HG02588 (cell line): ENCODE measurements around the gene FGF1.

Experiments
- ATAC-seq: cut with Tn5 transposase; IDR thresholded peaks from one replicate; pipeline ENCODE4 v1.9.1; 2021; ENCODE audit warnings: mild to moderate bottlenecking, moderate library complexity; ENCODE audit not compliant: unreplicated experiment

The FGF1 gene

GRCh38 chr5:142586552-142586951 lies 99.3 kb downstream of the FGF1 start:
- ATAC-seq = no peak

DNA sequence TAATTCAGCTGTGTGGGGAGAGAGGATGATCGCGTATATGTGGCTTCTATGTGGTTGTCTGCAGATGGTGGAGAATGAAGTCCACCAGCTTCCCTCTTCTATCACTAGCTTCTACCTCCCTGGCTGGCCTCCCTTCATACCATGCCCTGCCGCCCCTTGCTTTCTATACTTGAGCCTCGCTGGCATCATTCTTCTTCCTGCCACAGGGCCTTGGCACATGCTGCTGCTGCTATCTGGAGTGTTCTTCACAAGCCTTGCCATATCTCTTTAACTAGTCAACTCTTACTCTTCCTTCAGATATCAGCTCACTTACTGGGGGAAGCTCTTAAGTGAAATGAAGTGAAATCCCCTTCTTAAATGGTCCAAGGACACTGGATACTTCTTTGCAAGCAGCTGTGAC lies 100.4 kb downstream of the FGF1 start:
- ATAC-seq = no peak

- ATAC-seq = no peak
Observed at GRCh38 chr5:142584891-142585290, 101.0 kb downstream of the FGF1 start.

GRCh38 chr5:142578161-142578830 lies 107.6 kb downstream of the FGF1 start:
- ATAC-seq = no peak

GRCh38 chr5:142576804-142577203 lies 109.1 kb downstream of the FGF1 start:
- no peak for ATAC-seq

DNA sequence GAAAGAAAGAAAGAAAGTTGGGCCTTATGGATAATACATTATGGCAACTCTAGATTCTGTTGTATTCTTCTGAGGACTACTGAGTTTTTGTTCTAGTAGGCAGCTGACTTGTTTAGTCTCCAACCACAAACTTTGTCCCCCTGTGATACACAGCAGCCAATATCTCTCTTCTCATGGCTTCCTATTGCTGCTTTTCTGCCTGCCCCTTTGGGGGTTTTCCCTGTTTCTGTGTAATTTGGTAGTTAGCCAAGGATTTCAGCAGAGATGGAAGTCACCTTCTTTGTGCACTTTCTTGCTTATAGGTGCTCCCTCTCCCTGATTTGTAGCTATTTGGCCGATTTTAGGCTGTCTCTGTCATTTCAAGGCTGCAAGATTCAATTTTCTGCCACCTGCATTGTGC lies 109.6 kb downstream of the FGF1 start:
- ATAC-seq = no peak

- ATAC-seq = no peak
Observed at GRCh38 chr5:142572006-142572405, 113.9 kb downstream of the FGF1 start.

GRCh38 chr5:142571371-142571770 lies 114.5 kb downstream of the FGF1 start:
- ATAC-seq = no peak

GRCh38 chr5:142569905-142570304 lies 116.0 kb downstream of the FGF1 start:
- no peak for ATAC-seq

- no peak for ATAC-seq
Observed at GRCh38 chr5:142568996-142569335, 116.9 kb downstream of the FGF1 start.

DNA sequence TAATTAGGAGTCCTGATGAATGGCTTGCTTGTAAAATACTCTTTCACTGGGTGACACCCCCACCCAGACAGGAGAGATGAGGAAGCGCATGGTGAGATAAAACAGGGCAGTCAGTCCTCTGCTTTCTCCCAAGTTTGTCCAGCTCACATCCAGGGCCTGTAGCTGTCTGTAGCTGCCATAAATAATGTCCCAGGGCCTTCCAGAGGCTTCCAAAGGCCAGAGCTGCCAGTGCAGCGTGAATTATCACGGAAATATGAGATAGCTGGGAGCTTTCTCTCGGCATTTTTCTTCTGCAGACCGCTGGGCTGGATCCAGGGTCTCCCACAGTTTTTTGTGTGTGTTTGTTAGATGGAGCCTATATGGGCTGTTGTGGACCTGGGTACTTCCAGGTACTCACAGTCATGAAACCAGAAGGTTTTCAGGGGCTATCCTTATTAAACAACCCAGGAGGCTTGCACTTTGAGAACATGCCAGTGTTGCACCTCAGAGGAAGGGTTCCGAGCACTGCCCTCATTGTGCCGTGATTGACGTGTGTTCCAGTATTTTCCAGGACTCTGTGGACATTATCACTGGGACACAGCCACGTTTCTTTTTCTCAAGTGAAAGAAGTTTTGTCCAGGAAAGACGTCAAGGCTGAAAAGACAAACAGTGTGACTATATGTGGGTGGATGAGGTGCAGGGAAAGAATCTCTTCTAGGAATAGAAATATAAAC lies 117.5 kb downstream of the FGF1 start:
- ATAC-seq = no peak

DNA sequence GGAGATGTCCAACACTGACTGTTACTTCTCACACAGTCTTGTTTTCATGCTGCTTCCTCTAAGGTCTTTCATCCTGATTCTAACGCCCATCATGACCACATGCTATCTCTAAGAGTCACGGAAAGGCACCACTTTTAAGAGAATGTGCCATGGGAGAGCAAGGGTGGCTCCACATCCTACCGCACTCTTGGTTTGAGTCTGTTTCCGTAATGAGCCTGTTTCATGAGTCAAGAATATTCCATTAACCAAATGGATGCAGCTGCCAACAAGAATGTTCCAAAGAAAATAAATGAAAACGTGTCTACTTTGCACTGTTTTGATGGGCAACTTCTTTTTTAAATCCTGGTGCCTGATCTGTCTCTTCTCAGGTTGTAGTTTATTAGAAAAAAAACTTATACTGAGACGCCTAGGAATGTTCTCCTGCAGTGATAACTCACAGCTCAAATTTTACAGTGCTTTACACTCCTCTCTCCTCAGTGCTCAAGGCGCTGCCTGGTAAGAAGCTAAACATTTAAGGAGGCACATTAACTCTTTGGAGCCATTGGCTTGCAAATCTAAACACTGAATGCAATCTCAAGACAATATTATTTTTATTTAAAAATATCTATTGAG lies 124.3 kb downstream of the FGF1 start:
- ATAC-seq = no peak

DNA sequence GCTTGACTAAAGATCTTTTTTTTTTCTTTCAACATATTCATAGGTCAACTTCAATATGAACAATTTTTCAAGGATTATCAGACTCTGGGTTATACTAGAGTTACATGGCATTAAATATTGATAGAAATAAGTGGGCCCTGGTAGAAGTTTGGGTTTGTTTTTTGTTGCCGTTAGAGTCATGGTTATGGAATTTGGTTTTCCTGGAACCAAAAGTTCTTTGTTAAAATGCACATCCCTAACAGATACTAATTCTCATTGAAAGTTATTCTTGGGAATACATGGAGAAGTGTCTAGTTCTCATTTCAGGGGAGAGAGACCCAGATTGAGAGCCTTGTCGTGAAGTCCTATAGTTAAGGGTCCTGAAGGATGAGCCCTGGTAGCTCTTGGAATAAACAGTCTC lies 124.9 kb downstream of the FGF1 start:
- no peak for ATAC-seq

DNA sequence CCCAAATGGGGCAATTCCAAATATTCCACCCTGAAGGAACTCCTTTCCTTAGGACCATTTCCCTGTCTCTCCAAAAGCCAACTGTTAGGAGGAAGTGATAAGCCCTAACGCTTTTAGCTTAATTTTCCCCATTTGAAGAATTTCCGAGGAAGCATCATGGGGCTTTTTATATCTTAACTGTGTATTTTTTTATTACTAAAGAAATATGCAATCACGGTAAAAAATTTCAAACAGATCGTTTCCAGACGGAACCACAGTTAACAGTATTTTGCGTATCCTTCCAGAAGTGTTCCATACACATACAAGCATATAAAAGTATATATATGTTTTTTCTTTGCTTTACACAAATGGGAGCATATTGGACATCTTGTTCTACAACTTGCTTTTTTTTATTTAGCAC lies 133.8 kb downstream of the FGF1 start:
- ATAC-seq = no peak

DNA sequence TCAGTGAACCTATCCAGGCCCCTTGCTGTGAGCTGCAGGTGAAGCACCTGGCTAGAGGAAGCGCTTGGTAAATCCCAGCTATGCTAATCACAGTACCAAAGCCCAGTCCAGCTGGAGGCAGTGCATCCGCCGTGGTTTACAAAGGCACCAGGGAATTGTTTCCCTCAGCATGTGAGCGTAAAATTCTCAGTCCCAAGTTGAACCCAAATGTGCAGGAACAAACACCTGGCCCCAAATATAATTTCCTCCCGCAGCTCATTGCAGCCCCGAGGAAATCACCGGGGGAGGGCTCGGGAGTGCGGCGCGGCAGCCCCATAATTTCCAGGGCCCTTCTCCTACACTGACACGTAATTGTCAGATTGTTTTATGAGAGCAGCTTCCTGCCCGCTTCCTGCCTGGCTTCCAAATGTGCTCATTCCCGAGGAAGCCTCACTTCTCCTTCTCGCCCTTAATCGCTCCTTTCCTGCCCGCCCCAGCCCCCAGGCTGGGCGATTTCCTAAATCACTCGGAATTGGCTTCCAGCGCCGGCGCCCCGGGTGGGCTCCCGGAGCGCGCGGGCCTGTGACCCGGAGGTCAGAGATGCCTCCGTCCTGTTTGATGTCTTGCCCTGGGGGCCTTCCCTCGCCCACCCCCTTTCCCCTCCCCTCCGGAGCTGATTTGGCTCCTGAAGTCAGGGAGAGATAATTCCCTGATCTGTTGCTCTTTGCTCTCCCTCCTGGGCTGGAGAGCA lies 134.4 kb downstream of the FGF1 start:
- ATAC-seq = no peak

DNA sequence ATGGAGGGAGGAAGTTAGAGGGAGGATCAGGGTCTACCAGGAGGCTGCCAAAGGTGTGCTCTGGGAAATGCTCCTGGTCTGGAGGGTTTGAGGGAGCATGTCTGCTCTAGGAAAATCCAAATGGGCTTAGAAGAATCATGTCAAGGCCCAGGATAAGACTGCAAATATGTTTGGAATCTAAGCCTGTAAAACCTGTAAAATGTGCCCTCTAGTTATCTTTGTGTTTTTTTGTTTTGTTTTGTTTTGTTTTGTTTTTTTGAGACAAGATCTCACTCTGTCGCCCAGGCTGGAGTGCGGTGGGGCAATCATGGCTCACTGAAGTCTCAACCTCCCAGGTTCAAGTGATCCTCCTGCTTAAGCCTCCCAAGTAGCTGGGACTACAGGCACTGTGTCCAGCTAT lies 135.4 kb downstream of the FGF1 start:
- ATAC-seq = no peak

DNA sequence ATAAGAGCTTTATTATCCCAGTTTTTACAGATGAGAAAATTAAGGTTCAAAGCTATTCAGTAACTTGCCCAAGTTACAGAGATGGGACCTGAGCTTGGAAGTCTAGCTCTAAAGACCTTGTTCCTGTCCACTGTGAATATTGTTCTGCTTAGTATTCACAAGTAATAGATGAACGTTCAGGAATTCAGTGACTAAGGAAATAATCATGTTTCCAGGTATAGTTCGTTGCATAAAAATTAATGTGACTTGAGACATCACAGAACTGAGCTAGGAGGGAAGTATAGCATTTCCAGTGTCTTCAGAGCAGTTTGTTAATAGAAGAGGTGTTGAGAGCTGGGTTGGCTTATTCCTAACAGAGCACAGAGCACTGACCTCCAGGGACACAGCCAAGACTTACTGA lies 136.1 kb downstream of the FGF1 start:
- no peak for ATAC-seq

DNA sequence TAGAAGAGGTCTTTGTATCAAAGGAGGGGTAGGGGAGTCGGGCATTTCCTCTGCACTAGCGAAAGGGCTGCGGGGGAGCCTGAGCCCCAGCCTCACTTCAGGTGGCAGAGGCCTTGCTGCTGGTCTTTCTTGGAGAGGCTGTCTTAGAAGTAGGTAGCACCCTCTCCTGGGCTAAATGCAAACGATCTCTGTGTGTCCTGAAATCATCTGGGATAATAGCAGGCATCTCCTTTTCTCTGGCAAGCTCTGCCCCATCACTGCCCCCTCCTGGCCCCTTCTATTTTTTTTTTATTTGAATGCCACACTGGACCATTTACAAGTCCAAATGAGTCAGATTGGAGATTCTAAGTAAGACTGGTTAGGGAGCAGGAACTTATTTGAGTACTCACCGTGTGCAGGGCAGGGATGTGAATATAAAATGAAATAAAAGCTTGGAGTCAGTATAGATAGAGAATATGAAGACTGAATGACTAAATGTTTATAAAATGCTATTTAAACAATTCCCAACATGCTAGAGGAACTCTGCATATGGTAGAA lies 137.1 kb downstream of the FGF1 start:
- ATAC-seq = no peak

- ATAC-seq = no peak
Observed at GRCh38 chr5:142547445-142548380, 138.2 kb downstream of the FGF1 start.

DNA sequence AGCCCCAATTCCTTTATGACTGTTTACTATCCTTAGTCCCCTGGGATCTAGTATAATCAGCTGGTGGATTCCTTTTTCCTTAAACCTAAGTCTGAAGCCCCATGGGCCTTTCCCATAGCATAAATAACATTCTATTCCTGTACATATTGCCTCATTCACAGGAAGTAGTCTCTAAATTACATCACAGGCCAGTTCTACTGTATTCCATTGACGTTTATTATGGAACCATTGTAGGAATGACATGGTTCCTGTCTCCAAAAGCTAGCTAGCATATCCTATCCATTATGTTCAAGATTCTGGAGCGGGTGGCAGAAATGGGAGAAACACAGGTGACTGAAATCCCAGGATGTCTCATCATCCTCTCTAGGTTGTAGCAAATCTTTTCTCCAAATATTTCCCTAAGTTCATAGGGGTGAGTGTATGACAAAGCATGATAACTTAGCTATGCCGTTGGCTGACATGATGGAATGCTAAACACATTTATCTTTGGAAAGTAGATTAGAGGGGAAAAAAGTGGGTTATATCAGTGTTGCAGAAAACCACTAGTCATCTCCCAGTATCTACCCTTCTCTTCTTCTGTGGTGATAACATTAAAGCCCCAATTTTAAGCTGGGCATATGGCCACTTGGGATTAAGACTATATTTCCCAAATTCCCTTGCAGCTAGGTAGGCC lies 140.1 kb downstream of the FGF1 start:
- ATAC-seq = no peak
